Activated B cell treated with CpG ODN at 0.5 μM for 24 hours (primary cell): ENCODE data around the gene DUS2. TPM values are rescaled to one million over a fixed set of nuclear protein-coding genes. Genes with fewer than 3 reads are reported as not detected.

Source experiments
- ATAC-seq: fragments of 200-7000 bp; cut with Tn5 transposase; one replicate; pipeline ENCODE4 v1.10.0; 2021; ENCODE audit warnings: low read depth, mild to moderate bottlenecking, moderate library complexity
- CTCF ChIA-PET: fragments of 350-600 bp; sonication (Branson Sonifier 250); formaldehyde crosslinking; loops from one replicate; lab custom pipeline; 2021; ENCODE audit warnings: antibody characterized with exemption; lab: Charles Lee
- POLR2A ChIA-PET: fragments of 350-600 bp; sonication (Branson Sonifier 250); formaldehyde crosslinking; loops from one replicate; lab custom pipeline; 2021; ENCODE audit warnings: antibody characterized with exemption; lab: Charles Lee
- DNase-seq: peaks from one replicate; pipeline ENCODE4 v3.0.0; 2022
- H3K27ac Mint-ChIP-seq: one replicate; pipeline ENCODE4 v1.8.0; 2020; ENCODE audit warnings: mixed read lengths
- H3K27me3 Mint-ChIP-seq: one replicate; pipeline ENCODE4 v1.8.0; 2021; ENCODE audit warnings: mixed read lengths
- H3K36me3 Mint-ChIP-seq: one replicate; pipeline ENCODE4 v1.8.0; 2021; ENCODE audit warnings: low read depth, mixed read lengths
- H3K4me1 Mint-ChIP-seq: one replicate; pipeline ENCODE4 v1.8.0; 2021; ENCODE audit warnings: mixed read lengths
- H3K4me3 Mint-ChIP-seq: one replicate; pipeline ENCODE4 v1.8.0; 2020; ENCODE audit warnings: mild to moderate bottlenecking, mixed read lengths
- H3K9me3 Mint-ChIP-seq: one replicate; pipeline ENCODE4 v1.8.0; 2020; ENCODE audit warnings: mixed read lengths
- CTCF ChIP-seq: fragments of 200-600 bp; IDR thresholded peaks from one replicate; pipeline ENCODE4 v1.8.0; 2022; ENCODE audit warnings: antibody characterized with exemption, mild to moderate bottlenecking
- intact Hi-C: fragments of 100-400 bp; cut with micrococcal nuclease; formaldehyde crosslinking; loops from one replicate; pipeline ENCODE4 v1.15.1; 2024
- total RNA-seq: library from RNA; stranded (reverse); gene quantifications from 2 replicates; pipeline ENCODE4 v1.2.3, GENCODE V29; 2022

Gene DUS2
- total RNA-seq, 1 donor from 2014 or later = 62.0 TPM

- Mint-ChIP-seq H3K4me3 (no peak overlapping the region), H3K36me3 (peaks cover 32% of the 10 kb centered on the region), H3K27me3 (no peaks in the 10 kb centered on the region), H3K9me3 (no peaks in the 10 kb centered on the region), H3K27ac (peak overlapping the region; percentile 1), H3K4me1 (peaks cover 13% of the 10 kb centered on the region)
- CTCF ChIA-PET = no interaction called here
- intact Hi-C loops = no loop called here
- ATAC-seq = no peak
- POLR2A ChIA-PET = interaction anchor here (0.6 kb wide), 1 partner anchor 187 kb away, joined by 6 read pairs; no protein-coding TSS in a partner anchor
- TF ChIP-seq CTCF = no peak
- no peak for DNase-seq
Measured at GRCh38 chr16:68031951-68032350, 8.9 kb downstream of the DUS2 start.

- Mint-ChIP-seq H3K4me1 (peaks cover 23% of the 10 kb centered on the region), H3K27me3 (no peaks in the 10 kb centered on the region), H3K27ac (peak overlapping the region; percentile 15), H3K36me3 (peaks cover 28% of the 10 kb centered on the region), H3K9me3 (no peaks in the 10 kb centered on the region), H3K4me3 (no peak overlapping the region)
- ATAC-seq (no peak), DNase-seq (no peak)
- intact Hi-C loops = no loop called here
- ChIA-PET POLR2A (interaction anchor here (0.6 kb wide), 2 partner anchors 14 to 21 kb away, joined by 3 to 4 read pairs; no protein-coding TSS in a partner anchor), CTCF (no interaction called here)
- no peak for TF ChIP-seq CTCF
Measured at GRCh38 chr16:68033101-68033500, 10.0 kb downstream of the DUS2 start.

GRCh38 chr16:68035227-68035626 lies 12.1 kb downstream of the DUS2 start:
- H3K4me1 Mint-ChIP-seq = peaks cover 40% of the 10 kb centered on the region
- no peaks in the 10 kb centered on the region for H3K9me3 Mint-ChIP-seq
- ChIA-PET CTCF (no interaction called here), POLR2A (interaction anchor here (0.6 to 1.1 kb wide), 5 partner anchors 12 to 375 kb away, joined by 3 to 6 read pairs (median 3); partner anchors contain the start of genes ACD, DDX28, DUS2 and PARD6A)
- ATAC-seq = no peak
- no peaks in the 10 kb centered on the region for H3K27me3 Mint-ChIP-seq
- intact Hi-C loops = no loop called here
- no peak overlapping the region for H3K4me3 Mint-ChIP-seq
- no peak for TF ChIP-seq CTCF
- H3K27ac Mint-ChIP-seq = no peak overlapping the region
- peaks cover 18% of the 10 kb centered on the region for H3K36me3 Mint-ChIP-seq
- DNase-seq = no peak

GRCh38 chr16:68037841-68038597 lies 14.9 kb downstream of the DUS2 start:
- ATAC-seq = peak; percentile 59
- CTCF ChIA-PET = interaction anchor here (0.6 to 5.1 kb wide), 7 partner anchors 32 to 540 kb away, joined by 3 to 28 read pairs (median 5); no protein-coding TSS in a partner anchor
- H3K27me3 Mint-ChIP-seq = no peaks in the 10 kb centered on the region

More at GRCh38 chr16:68037841-68038597, 14.9 kb downstream of the DUS2 start:
- peaks cover 53% of the 10 kb centered on the region for H3K4me1 Mint-ChIP-seq
- H3K36me3 Mint-ChIP-seq = peaks cover 28% of the 10 kb centered on the region
- H3K27ac Mint-ChIP-seq = peak overlapping the region; percentile 97
- intact Hi-C loops = no loop called here
- H3K9me3 Mint-ChIP-seq = no peaks in the 10 kb centered on the region
- POLR2A ChIA-PET = interaction anchor here (0.6 to 4.4 kb wide), 25 partner anchors 10 to 811 kb away, joined by 3 to 44 read pairs (median 5); partner anchors contain the start of genes DDX28, DPEP2, DUS2 and EDC4
- DNase-seq = peak; percentile 31
- TF ChIP-seq CTCF = no peak
- H3K4me3 Mint-ChIP-seq = peak overlapping the region; percentile 90
